DND-41 (cell line): Measurements from ENCODE around the gene MYRIP.
"Not testable (repeated sequence)": the region's sequence is repeated elsewhere in the genome, so short reads cannot be mapped to it uniquely, and the experiment has no call there.

Source experiments
- ATAC-seq: fragments of 200-7000 bp; cut with Tn5 transposase; 3 replicates; pipeline ENCODE4 v1.9.1; 2021; ENCODE audit warnings: low read depth; ENCODE audit not compliant: insufficient read depth
- DNase-seq: peaks from one replicate; pipeline ENCODE4 v3.0.0-alpha.2; 2020
- H2AFZ ChIP-seq: 2 replicates; pipeline ENCODE4 v1.6.0; 2012; ENCODE audit warnings: low read depth, low read length
- H3K27ac ChIP-seq: 2 replicates; pipeline ENCODE4 v1.5.1; 2012; ENCODE audit warnings: low read length, inconsistent platforms
- H3K27me3 ChIP-seq: fragments of 200-600 bp; sonication (generic); 2 replicates; pipeline ENCODE4 v1.6.0; 2012; ENCODE audit warnings: low read length, mild to moderate bottlenecking, inconsistent platforms; ENCODE audit not compliant: insufficient read depth, poor library complexity
- H3K36me3 ChIP-seq: 2 replicates; pipeline ENCODE4 v1.5.1; 2012; ENCODE audit warnings: low read length, inconsistent platforms; ENCODE audit not compliant: insufficient read depth
- H3K4me1 ChIP-seq: 2 replicates; pipeline ENCODE4 v1.5.1; 2012; ENCODE audit warnings: mild to moderate bottlenecking, low read length; ENCODE audit not compliant: insufficient read depth
- H3K4me2 ChIP-seq: 2 replicates; pipeline ENCODE4 v1.6.0; 2012; ENCODE audit warnings: mild to moderate bottlenecking, moderate library complexity, low read length, inconsistent platforms; ENCODE audit not compliant: insufficient read depth
- H3K4me3 ChIP-seq, 2 experiments: fragments of 200-600 bp in 1 of 2; shearing (Covaris generic) in 1 of 2; 2 replicates each; pipeline ENCODE4 v1.5.1; 2012 to 2016; ENCODE audit warnings: inconsistent platforms in 2 of 2, low read length in 2 of 2, mild to moderate bottlenecking in 2 of 2, low read depth in 1 of 2, moderate library complexity in 1 of 2
- H3K79me2 ChIP-seq: 2 replicates; pipeline ENCODE4 v1.6.0; 2012; ENCODE audit warnings: low read length, inconsistent platforms; ENCODE audit not compliant: insufficient read depth
- H3K9ac ChIP-seq: 2 replicates; pipeline ENCODE4 v1.6.0; 2012; ENCODE audit warnings: low read depth, mild to moderate bottlenecking, inconsistent platforms, low read length, moderate library complexity
- H3K9me3 ChIP-seq: 2 replicates; pipeline ENCODE4 v1.5.1; 2012; ENCODE audit warnings: low read length, moderate library complexity, mild to moderate bottlenecking, inconsistent platforms; ENCODE audit not compliant: insufficient read depth, severe bottlenecking
- H4K20me1 ChIP-seq: 2 replicates; pipeline ENCODE4 v1.6.0; 2012; ENCODE audit warnings: low read length; ENCODE audit not compliant: insufficient read depth
- EZH2 ChIP-seq: IDR thresholded peaks from 3 replicates; pipeline ENCODE4 v1.6.1; 2012; ENCODE audit warnings: borderline replicate concordance, low read depth, mild to moderate bottlenecking, moderate library complexity, low read length, inconsistent platforms; ENCODE audit not compliant: severe bottlenecking
- TF ChIP-seq, protein P1 (sequence below): IDR thresholded peaks from 2 replicates; pipeline ENCODE4 v1.5.1; 2012; ENCODE audit warnings: borderline replicate concordance, low read length, moderate library complexity, mild to moderate bottlenecking; ENCODE audit not compliant: poor library complexity, severe bottlenecking; ENCODE audit errors: extremely low read depth

The MYRIP gene

DNA sequence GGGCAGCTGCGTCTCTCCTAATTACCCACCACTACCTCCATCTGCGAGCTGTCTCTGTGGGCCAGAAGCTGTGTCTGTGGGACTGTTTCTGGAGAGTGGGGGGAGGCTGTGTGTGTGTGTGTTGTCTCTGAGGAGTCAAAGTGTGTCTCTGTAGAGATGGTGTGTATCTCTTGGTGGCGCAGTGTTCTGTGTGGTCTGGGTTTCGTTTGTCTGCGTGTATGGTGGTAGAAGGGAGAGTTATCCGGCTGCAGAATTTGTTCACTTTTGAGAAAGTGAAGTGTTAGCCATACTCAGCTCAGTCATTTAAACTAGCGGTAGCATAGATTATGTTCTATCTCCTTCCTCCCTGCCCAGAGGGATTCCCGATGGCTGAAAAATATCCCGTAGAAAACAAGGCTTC lies 2.2 kb downstream of the MYRIP start:
- H3K27me3 ChIP-seq, result no peaks in the 10 kb centered on the region
- H3K4me2 ChIP-seq, result no peak overlapping the region
- no peak overlapping the region for H3K9ac ChIP-seq
- H3K4me3 ChIP-seq, result no peak overlapping the region
- TF ChIP-seq EZH2, result no peak
- TF ChIP-seq, protein P1, sequence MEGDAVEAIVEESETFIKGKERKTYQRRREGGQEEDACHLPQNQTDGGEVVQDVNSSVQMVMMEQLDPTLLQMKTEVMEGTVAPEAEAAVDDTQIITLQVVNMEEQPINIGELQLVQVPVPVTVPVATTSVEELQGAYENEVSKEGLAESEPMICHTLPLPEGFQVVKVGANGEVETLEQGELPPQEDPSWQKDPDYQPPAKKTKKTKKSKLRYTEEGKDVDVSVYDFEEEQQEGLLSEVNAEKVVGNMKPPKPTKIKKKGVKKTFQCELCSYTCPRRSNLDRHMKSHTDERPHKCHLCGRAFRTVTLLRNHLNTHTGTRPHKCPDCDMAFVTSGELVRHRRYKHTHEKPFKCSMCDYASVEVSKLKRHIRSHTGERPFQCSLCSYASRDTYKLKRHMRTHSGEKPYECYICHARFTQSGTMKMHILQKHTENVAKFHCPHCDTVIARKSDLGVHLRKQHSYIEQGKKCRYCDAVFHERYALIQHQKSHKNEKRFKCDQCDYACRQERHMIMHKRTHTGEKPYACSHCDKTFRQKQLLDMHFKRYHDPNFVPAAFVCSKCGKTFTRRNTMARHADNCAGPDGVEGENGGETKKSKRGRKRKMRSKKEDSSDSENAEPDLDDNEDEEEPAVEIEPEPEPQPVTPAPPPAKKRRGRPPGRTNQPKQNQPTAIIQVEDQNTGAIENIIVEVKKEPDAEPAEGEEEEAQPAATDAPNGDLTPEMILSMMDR, result no peak
- H4K20me1 ChIP-seq, result no peaks in the 10 kb centered on the region
- no peak for ATAC-seq
- no peak overlapping the region for H3K27ac ChIP-seq
- no peak overlapping the region for H2AFZ ChIP-seq
- no peaks in the 10 kb centered on the region for H3K79me2 ChIP-seq
- no peak for DNase-seq
- H3K36me3 ChIP-seq, result no peaks in the 10 kb centered on the region
- peaks cover 6% of the 10 kb centered on the region for H3K9me3 ChIP-seq
- H3K4me1 ChIP-seq, result no peaks in the 10 kb centered on the region

GRCh38 chr3:39812537-39812936 lies 3.1 kb downstream of the MYRIP start:
- Histone ChIP-seq H3K27ac (no peak overlapping the region), H3K36me3 (no peaks in the 10 kb centered on the region), H3K79me2 (no peaks in the 10 kb centered on the region), H3K9ac (no peak overlapping the region), H2AFZ (no peak overlapping the region), H3K4me3 (no peak overlapping the region), H3K4me1 (no peaks in the 10 kb centered on the region), H3K27me3 (peaks cover 4% of the 10 kb centered on the region), H4K20me1 (no peaks in the 10 kb centered on the region), H3K4me2 (no peak overlapping the region), H3K9me3 (peaks cover 6% of the 10 kb centered on the region)
- DNase-seq, result no peak
- ATAC-seq, result no peak
- TF ChIP-seq EZH2, result no peak
- TF ChIP-seq, protein P1, result peak; percentile 29

DNA sequence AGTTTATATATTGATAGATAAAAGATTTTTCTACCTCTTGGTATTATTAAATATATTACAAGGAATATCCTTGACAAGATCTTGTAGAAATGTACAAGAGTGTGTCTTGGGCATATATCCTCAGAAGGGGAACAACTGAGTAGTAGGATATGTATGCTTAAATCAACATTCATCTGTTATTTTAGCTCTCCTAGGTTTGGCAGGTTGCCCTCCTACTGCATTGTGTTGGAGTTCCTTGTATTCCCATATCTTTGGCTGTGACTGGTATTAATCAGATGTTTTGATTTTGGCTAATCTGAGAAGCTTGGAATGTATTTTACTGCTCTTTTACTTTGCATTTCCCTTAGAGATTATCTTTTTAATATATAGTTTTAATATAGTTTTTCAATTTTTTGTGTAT lies 4.6 kb downstream of the MYRIP start:
- H2AFZ ChIP-seq, result no peak overlapping the region
- no peak for TF ChIP-seq EZH2
- TF ChIP-seq, protein P1, result no peak
- H3K36me3 ChIP-seq, result no peaks in the 10 kb centered on the region
- DNase-seq (no peak), ATAC-seq (no peak)
- H3K9me3 ChIP-seq, result peaks cover 6% of the 10 kb centered on the region
- H3K4me2 ChIP-seq, result no peak overlapping the region
- no peaks in the 10 kb centered on the region for H3K79me2 ChIP-seq
- no peak overlapping the region for H3K4me3 ChIP-seq
- H3K27ac ChIP-seq, result no peak overlapping the region
- H3K27me3 ChIP-seq, result peaks cover 4% of the 10 kb centered on the region
- H3K9ac ChIP-seq, result no peak overlapping the region
- no peaks in the 10 kb centered on the region for H3K4me1 ChIP-seq
- H4K20me1 ChIP-seq, result no peaks in the 10 kb centered on the region

- no peaks in the 10 kb centered on the region for H3K36me3 ChIP-seq
- no peaks in the 10 kb centered on the region for H3K9me3 ChIP-seq
- H3K79me2 ChIP-seq, result no peaks in the 10 kb centered on the region
- H3K27me3 ChIP-seq, result peaks cover 9% of the 10 kb centered on the region
- H3K27ac ChIP-seq, result no peak overlapping the region
- H3K4me2 ChIP-seq, result no peak overlapping the region
- ATAC-seq (no peak), DNase-seq (no peak)
- no peak overlapping the region for H2AFZ ChIP-seq
- H4K20me1 ChIP-seq, result no peaks in the 10 kb centered on the region
- TF ChIP-seq, protein P1, result no peak
- TF ChIP-seq EZH2, result no peak
- no peak overlapping the region for H3K4me3 ChIP-seq
- no peaks in the 10 kb centered on the region for H3K4me1 ChIP-seq
- no peak overlapping the region for H3K9ac ChIP-seq
These were observed 10.5 kb downstream of the MYRIP start for GRCh38 chr3:39819899-39820298.

GRCh38 chr3:39833764-39834163 lies 24.4 kb downstream of the MYRIP start:
- not testable (repeated sequence) for H2AFZ ChIP-seq, H4K20me1 ChIP-seq, H3K4me3 ChIP-seq, H3K4me1 ChIP-seq, H3K36me3 ChIP-seq, H3K79me2 ChIP-seq, H3K27me3 ChIP-seq, H3K9me3 ChIP-seq, H3K4me2 ChIP-seq, ATAC-seq, H3K27ac ChIP-seq, DNase-seq, H3K9ac ChIP-seq
